WTC11 (cell line): Measurements from ENCODE around the gene SAFB2. TPM values are rescaled to one million over a fixed set of nuclear protein-coding genes. Genes with fewer than 3 reads are reported as not detected.

Experiments
- ATAC-seq: fragments of 200-7000 bp; cut with Tn5 transposase; 2 replicates; pipeline ENCODE4 v1.10.0; 2021; ENCODE audit warnings: mild to moderate bottlenecking, moderate library complexity
- CTCF ChIA-PET: fragments of 300-600 bp; sonication (Branson Sonifier 250); formaldehyde crosslinking; loops from one replicate; lab custom pipeline; 2021; ENCODE audit warnings: antibody characterized with exemption; lab: Charles Lee
- POLR2A ChIA-PET: fragments of 350-600 bp; sonication (Branson Sonifier 250); formaldehyde crosslinking; loops from one replicate; lab custom pipeline; 2021; ENCODE audit warnings: antibody characterized with exemption; lab: Charles Lee
- DNase-seq: peaks from one replicate; pipeline ENCODE4 v3.0.0; 2021; ENCODE audit warnings: low spot score
- H3K27ac Mint-ChIP-seq: 2 replicates; pipeline ENCODE4 v1.8.0; 2021; ENCODE audit warnings: mixed read lengths
- H3K27me3 Mint-ChIP-seq: 2 replicates; pipeline ENCODE4 v1.8.0; 2021; ENCODE audit warnings: low read depth, mild to moderate bottlenecking, moderate library complexity, mixed read lengths
- H3K36me3 Mint-ChIP-seq: 2 replicates; pipeline ENCODE4 v1.8.0; 2021; ENCODE audit warnings: mixed read lengths
- H3K4me1 Mint-ChIP-seq: 2 replicates; pipeline ENCODE4 v1.8.0; 2022; ENCODE audit warnings: mixed read lengths
- H3K4me3 Mint-ChIP-seq: 2 replicates; pipeline ENCODE4 v1.8.0; 2021; ENCODE audit warnings: mild to moderate bottlenecking, moderate library complexity, mixed read lengths
- H3K9me3 Mint-ChIP-seq: 2 replicates; pipeline ENCODE4 v1.8.0; 2021; ENCODE audit warnings: mixed read lengths
- CTCF ChIP-seq: fragments of 200-600 bp; IDR thresholded peaks from 2 replicates; pipeline ENCODE4 v1.8.0; 2022; ENCODE audit warnings: antibody characterized with exemption
- E2F1 ChIP-seq: sonication (generic); formaldehyde crosslinking; IDR thresholded peaks from 2 replicates; pipeline ENCODE4 v1.8.0; 2022; ENCODE audit warnings: mild to moderate bottlenecking, missing genetic modification reagents
- E2F4 ChIP-seq: sonication (generic); formaldehyde crosslinking; IDR thresholded peaks from 2 replicates; pipeline ENCODE4 v1.8.1; 2022; ENCODE audit warnings: low read depth, mild to moderate bottlenecking, moderate library complexity, missing genetic modification reagents, borderline replicate concordance
- ELF4 ChIP-seq: sonication (generic); formaldehyde crosslinking; IDR thresholded peaks from 2 replicates; pipeline ENCODE4 v1.8.1; 2022; ENCODE audit warnings: low read depth, mild to moderate bottlenecking, moderate library complexity, missing genetic modification reagents
- ESRRA ChIP-seq: sonication (generic); formaldehyde crosslinking; IDR thresholded peaks from 2 replicates; pipeline ENCODE4 v1.8.1; 2022; ENCODE audit warnings: mild to moderate bottlenecking, missing genetic modification reagents, borderline replicate concordance
- FOXP1 ChIP-seq: sonication (generic); formaldehyde crosslinking; IDR thresholded peaks from 2 replicates; pipeline ENCODE4 v1.8.0; 2022; ENCODE audit warnings: missing genetic modification reagents, mild to moderate bottlenecking, moderate library complexity, borderline replicate concordance
- GTF2I ChIP-seq: fragments of 250-450 bp; sonication (Bioruptor Pico); conservative IDR thresholded peaks from 2 replicates; pipeline ENCODE4 v1.4.0; 2021; ENCODE audit warnings: mild to moderate bottlenecking
- MXD4 ChIP-seq: fragments of 250-450 bp; sonication (Bioruptor Pico); IDR thresholded peaks from 2 replicates; pipeline ENCODE4 v1.8.0; 2021; ENCODE audit warnings: mild to moderate bottlenecking, moderate library complexity, borderline replicate concordance
- NFATC4 ChIP-seq: fragments of 250-450 bp; sonication (Bioruptor Pico); IDR thresholded peaks from 2 replicates; pipeline ENCODE4 v1.9.0; 2021; ENCODE audit warnings: mild to moderate bottlenecking
- NR1H2 ChIP-seq: sonication (generic); formaldehyde crosslinking; IDR thresholded peaks from 2 replicates; pipeline ENCODE4 v1.9.0; 2021; ENCODE audit warnings: mild to moderate bottlenecking, moderate library complexity, missing genetic modification reagents
- PRDM15 ChIP-seq: sonication (generic); formaldehyde crosslinking; IDR thresholded peaks from 2 replicates; pipeline ENCODE4 v1.8.0; 2022; ENCODE audit warnings: missing genetic modification reagents
- RORB ChIP-seq: fragments of 250-450 bp; sonication (Bioruptor Pico); IDR thresholded peaks from 2 replicates; pipeline ENCODE4 v1.9.0; 2021; ENCODE audit warnings: mild to moderate bottlenecking
- SP1 ChIP-seq: sonication (generic); formaldehyde crosslinking; conservative IDR thresholded peaks from 2 replicates; pipeline ENCODE4 v1.8.1; 2022; ENCODE audit warnings: missing genetic modification reagents
- TEAD4 ChIP-seq: sonication (generic); formaldehyde crosslinking; IDR thresholded peaks from 2 replicates; pipeline ENCODE4 v1.8.0; 2022; ENCODE audit warnings: mild to moderate bottlenecking, missing genetic modification reagents
- USF1 ChIP-seq: sonication (generic); formaldehyde crosslinking; IDR thresholded peaks from 2 replicates; pipeline ENCODE4 v1.8.0; 2022; ENCODE audit warnings: mild to moderate bottlenecking, missing genetic modification reagents
- USF2 ChIP-seq: sonication (generic); formaldehyde crosslinking; IDR thresholded peaks from 2 replicates; pipeline ENCODE4 v1.8.1; 2023; ENCODE audit warnings: mild to moderate bottlenecking, missing genetic modification reagents, moderate library complexity
- ZNF138 ChIP-seq: sonication (generic); formaldehyde crosslinking; conservative IDR thresholded peaks from 2 replicates; pipeline ENCODE4 v1.8.1; 2022; ENCODE audit warnings: mild to moderate bottlenecking, moderate library complexity, missing genetic modification reagents
- ZNF512 ChIP-seq: sonication (generic); formaldehyde crosslinking; IDR thresholded peaks from 2 replicates; pipeline ENCODE4 v1.8.1; 2022; ENCODE audit warnings: missing genetic modification reagents, borderline replicate concordance
- total RNA-seq: library from RNA; stranded (reverse); gene quantifications from 3 replicates; pipeline ENCODE4 v1.2.3, GENCODE V29; 2021

SAFB2 gene
- total RNA-seq, 1 experiment from 2014 or later = 100 TPM

- no peak overlapping the region for H3K4me3 Mint-ChIP-seq
- H3K4me1 Mint-ChIP-seq = peaks cover 7% of the 10 kb centered on the region
- H3K9me3 Mint-ChIP-seq = no peaks in the 10 kb centered on the region
- ChIA-PET CTCF (no interaction called here), POLR2A (no interaction called here)
- H3K27me3 Mint-ChIP-seq = no peaks in the 10 kb centered on the region; the same call in 1 of the 2 replicates
- TF ChIP-seq RORB (CRISPR knock-in tag) = no peak
- no peak for TF ChIP-seq E2F4 (CRISPR knock-in tag)
- no peak for TF ChIP-seq ZNF138 (CRISPR knock-in tag)
- no peak for TF ChIP-seq CTCF
- TF ChIP-seq NFATC4 = no peak
- DNase-seq (no peak), ATAC-seq (no peak)
- H3K36me3 Mint-ChIP-seq = peaks cover 57% of the 10 kb centered on the region
- H3K27ac Mint-ChIP-seq = no peak overlapping the region
Measured at GRCh38 chr19:5590865-5591154, 31.8 kb downstream of the SAFB2 start.

GRCh38 chr19:5590151-5590864, 32.3 kb downstream of the SAFB2 start:
- no peak overlapping the region for H3K4me3 Mint-ChIP-seq
- no peaks in the 10 kb centered on the region; the same call in 1 of the 2 replicates for H3K27me3 Mint-ChIP-seq
- no peaks in the 10 kb centered on the region for H3K9me3 Mint-ChIP-seq
- TF ChIP-seq MXD4 (CRISPR knock-in tag) (no peak), ESRRA (CRISPR knock-in tag) (no peak), FOXP1 (CRISPR knock-in tag) (no peak), ELF4 (CRISPR knock-in tag) (no peak), ZNF512 (CRISPR knock-in tag) (no peak), PRDM15 (no peak), USF2 (CRISPR knock-in tag) (no peak), GTF2I (CRISPR knock-in tag) (no peak), SP1 (CRISPR knock-in tag) (no peak), TEAD4 (CRISPR knock-in tag) (no peak), E2F1 (no peak), NR1H2 (CRISPR knock-in tag) (no peak), USF1 (CRISPR knock-in tag) (no peak)
- H3K4me1 Mint-ChIP-seq = peaks cover 12% of the 10 kb centered on the region
- peaks cover 53% of the 10 kb centered on the region for H3K36me3 Mint-ChIP-seq
- H3K27ac Mint-ChIP-seq = no peak overlapping the region
- ChIA-PET CTCF (no interaction called here), POLR2A (no interaction called here)
- no peak for ATAC-seq
- no peak for DNase-seq
